GM19467 (cell line): Measurements from ENCODE around the gene REEP3.

Experiments used
- ATAC-seq: cut with Tn5 transposase; IDR thresholded peaks from one replicate; pipeline ENCODE4 v1.9.1; 2021; ENCODE audit warnings: mild to moderate bottlenecking, moderate library complexity; ENCODE audit not compliant: unreplicated experiment

The REEP3 gene

DNA sequence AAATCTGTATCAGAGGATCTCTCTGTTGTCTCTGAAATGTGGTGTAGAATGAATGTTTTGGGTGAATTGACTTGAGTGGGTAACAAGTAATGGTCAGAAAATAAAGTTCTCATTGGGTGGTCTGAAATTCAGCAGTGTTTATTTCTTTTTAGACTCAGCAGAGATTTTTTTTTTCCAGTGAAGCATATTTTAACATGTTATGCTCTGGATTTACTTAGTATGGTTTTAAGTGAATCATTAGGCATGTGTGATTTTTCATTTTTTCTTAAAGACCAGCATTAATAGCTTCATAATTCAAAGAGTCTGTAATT, 63.5 kb downstream of the REEP3 start:
- no peak for ATAC-seq

- ATAC-seq = no peak
These were observed 63.8 kb downstream of the REEP3 start for GRCh38 chr10:63585041-63585440.

- ATAC-seq = no peak
These were observed 64.8 kb downstream of the REEP3 start for GRCh38 chr10:63586043-63586442.

DNA sequence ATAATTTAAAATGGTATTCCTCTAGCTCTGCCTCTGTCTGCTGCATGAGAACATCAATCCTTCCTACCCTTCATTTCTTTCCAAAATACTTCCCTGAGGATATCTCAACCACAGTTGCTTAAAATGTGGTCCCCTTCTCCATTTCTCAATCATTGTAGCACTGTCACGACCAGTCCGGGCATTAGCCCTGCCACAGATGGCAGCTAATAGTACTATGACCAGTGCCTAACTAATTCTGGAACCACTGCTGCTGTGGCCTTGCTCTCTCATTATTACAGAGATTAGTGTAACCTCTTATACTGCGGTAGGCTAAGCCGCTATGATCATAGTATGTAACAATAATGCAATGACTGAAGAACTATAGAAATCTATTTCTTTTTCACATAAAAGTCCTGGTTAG, 66.0 kb downstream of the REEP3 start:
- ATAC-seq = no peak

DNA sequence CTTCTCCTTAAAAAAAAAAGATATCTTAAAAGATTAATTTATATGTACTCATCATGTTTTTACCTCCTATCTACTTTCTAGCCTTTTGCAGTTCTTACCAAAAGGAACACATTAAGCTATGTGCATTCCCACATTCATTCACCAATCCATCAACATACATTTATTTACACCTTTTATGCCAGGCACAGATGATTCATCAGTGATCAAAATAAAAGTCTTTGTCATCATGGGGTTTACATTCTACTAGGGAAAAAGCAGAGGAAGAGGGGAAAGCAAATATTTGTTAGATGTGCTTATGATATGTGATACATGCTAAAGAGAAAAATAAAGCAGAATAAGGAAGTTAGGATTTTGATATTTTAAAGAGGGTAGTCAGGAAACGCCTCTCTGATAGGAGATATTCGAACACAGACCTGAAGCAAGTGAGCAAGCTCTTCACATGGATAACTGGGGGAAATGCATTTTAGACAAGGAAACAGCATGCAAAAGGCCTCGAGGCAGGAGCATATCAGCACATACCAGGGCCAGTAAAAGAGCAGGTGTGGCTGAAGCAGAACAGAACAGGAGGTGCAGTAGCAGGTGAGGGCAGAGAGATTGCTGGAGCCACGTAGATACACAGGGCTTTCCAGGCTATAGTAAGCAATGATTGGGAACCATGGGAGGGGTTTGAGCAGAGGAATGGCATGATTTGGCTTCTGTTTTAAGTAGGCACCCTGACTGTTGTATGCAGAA, 67.4 kb downstream of the REEP3 start:
- ATAC-seq = no peak

- no peak for ATAC-seq
These were observed 70.6 kb downstream of the REEP3 start for GRCh38 chr10:63591600-63592379.

- no peak for ATAC-seq
These were observed 72.4 kb downstream of the REEP3 start for GRCh38 chr10:63593576-63593975.

GRCh38 chr10:63595072-63595471, 73.9 kb downstream of the REEP3 start:
- ATAC-seq = no peak

DNA sequence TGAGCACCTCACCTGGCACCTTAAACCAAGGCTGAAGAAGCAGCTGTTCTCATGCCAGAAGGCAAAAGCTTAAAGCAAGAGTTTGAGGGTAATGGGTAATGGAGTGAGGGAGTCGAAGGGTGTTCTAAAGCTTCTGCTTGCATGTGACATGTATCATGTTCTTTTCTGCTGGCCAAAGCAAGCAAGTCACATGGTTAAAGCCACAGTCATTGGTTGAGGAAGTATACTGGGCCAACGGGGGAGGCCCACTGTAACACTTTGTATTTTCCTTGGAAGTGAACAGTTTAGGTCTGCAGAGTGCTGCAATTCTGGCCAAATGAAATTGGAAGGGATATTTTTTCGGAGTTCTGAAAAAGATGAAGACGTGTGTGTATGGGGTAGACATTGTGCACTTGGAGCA, 75.7 kb downstream of the REEP3 start:
- ATAC-seq = no peak

DNA sequence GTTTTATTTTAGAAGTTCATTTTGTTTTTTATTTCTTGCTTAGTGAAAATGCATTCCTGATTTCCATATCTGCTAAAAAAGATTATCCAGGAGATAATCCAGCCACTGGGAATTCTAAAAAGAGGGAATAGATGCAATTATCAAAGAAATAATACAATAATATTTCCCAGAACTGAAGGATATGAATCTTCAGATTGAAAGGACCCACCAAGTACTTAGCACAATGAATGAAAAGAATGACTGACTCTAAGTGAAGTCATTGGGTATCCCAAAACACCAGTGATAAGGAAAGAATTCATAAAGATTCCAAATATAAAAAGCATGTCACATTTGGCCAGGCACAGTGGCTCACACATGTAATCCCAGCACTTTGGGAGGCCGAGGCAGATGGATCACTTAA, 79.3 kb downstream of the REEP3 start:
- ATAC-seq = no peak

DNA sequence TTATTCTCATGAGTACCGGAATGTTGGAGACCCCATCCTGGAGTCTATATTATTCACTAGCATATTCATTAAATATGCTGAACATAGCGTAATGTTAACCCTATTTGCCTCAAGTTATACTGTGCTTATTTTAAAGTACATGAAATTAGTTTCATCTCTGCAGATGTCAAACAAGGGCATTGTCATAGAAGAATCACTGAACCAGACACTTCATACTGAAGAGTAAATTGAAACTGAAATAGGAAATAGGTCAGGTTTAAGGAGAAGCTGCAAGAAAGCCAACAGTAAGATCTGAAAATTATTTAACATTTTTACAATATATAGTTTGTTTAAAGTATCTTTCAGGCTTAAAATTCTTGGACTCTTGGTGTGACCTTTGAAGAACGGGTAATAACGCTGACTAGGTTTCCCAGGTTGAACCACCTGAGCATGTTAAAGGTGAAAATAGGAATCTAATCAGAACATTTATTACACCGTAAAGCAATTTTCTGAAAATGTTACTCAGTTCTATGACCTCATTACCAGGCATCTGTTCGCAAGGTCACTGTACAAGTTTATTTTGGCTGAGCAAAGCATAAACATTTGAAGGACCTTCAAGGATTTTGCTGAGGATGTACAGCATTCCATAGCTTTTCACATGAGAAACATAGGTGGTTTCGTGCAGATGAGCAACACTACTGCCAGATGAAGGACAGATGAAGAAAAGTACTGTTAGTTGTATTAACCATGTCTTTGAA, 82.7 kb downstream of the REEP3 start:
- ATAC-seq = no peak

- ATAC-seq = no peak
These were observed 84.2 kb downstream of the REEP3 start for GRCh38 chr10:63605197-63605967.

DNA sequence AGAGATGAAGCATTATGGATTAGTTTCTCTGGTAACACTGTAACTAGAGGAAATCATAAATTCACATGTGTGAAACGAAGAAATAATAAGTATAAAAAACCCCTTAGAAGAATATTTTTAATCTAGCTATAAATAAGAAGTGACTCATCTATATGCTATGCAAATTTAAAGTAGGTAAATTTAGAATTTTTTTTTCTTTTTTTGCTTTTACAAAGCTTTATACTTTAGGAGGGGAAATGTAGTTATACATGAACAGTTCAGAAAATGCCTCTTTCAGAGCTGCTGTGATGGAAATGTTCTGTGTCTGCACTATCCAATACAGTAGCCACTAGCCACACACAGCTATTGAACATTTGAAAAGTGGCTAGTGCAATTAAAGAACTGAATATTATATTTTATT, 87.3 kb downstream of the REEP3 start:
- no peak for ATAC-seq

GRCh38 chr10:63611078-63611477, 89.9 kb downstream of the REEP3 start:
- no peak for ATAC-seq

- ATAC-seq = no peak
These were observed 93.2 kb downstream of the REEP3 start for GRCh38 chr10:63614371-63614891.

DNA sequence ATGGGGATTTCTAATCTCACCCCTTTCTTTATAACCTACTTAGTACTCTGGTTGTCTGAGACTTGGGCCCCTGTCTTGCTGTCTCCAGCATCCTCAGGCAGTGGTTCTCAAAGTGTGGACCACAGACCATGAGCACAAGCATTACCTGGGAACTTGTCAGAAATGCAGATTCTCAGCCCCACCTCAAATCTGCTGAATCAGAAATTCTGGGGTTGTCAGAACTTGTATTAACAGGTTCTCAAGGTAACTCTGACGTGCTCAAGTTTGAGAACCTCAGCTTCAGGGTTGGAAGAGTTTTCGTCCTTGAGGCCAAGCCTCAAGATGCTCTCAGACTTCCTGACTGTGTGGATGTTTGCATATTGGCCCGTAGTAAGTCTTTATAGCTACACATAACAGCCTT, 97.4 kb downstream of the REEP3 start:
- ATAC-seq = no peak

- no peak for ATAC-seq
These were observed 98.2 kb downstream of the REEP3 start for GRCh38 chr10:63619426-63619825.

DNA sequence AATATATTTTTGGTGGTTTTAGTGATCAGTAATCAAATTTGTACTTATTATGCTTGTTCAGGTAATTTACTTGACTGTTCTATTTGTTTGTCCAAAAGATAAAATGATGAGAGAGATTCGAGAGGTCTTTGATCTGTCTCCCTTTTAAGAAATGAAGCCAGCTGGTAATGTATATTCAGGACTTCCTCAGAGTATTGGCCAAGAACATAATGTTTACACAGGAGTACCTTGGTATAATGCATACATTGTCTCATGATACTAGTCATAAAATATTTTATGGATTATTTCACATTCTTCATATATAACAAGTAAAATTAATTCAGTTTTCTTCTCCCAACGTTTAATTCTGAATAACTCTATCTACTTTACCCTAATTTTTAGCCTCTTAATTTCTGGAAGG, 100.9 kb downstream of the REEP3 start:
- no peak for ATAC-seq

DNA sequence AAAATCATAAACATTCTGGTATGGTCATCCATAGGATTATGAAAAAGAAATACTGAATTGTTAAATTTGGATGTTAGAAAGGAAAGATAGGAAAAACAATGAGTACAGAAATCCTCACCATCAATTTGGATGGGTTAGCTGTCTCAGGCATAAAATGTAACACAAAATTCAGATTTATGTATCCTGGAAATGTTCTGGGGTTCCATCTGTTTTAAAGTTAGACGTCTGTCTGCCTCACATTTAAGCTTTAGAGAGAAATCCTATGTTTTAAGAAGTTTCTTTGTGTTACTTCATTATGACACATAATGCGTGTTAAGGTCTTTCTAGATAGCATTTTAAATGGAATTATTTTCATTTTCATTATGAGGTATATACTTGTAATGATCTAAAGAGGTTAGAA, 103.5 kb downstream of the REEP3 start:
- ATAC-seq = no peak

DNA sequence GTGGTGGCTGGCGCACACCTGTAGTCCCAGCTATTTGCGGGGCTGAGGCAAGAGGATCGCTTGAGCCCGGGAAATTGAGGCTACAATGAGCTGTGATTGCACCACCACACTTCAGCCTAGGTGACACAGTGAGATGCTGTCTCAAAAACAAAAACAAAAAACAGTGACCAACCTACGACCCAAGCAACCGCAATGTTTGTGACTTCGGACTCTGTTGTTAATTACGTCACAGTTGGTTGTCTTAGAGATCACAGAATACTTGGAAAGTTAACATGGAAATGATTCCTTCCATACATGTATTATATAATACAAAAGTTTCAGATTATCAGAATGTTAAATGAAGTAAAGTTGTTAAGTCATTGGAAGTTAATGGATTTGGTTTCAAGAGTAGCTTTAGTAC, 106.2 kb downstream of the REEP3 start:
- no peak for ATAC-seq

DNA sequence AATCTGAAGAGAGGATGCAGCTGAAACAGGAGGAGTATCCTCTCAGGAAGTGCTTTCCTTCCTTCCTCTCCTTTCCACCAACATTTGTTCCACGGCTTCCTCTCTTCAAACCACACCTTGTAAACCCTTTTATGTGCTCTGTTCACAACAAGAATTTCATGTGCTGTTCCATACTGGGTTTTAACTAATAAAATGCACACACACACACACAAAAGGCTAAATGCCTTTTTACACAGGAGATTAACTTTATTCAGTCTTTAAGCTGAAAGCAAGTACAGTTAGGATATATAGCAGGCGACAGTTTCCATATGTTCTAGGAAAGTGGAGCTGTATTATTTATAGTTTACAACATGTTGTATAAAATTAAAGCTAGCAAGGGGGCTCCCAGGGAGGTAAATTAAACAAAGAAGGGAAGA, 106.7 kb downstream of the REEP3 start:
- ATAC-seq = no peak
